T-helper 2 cell treated with Interferon-gamma antibody and Interleukin-4, amounts not matched to agents 5 μg/mL and 100 μg/mL, for 36 hours (primary cell): ENCODE data around the gene VCAN.

Source experiments
- DNase-seq: peaks from one replicate; pipeline ENCODE4 v3.0.0; 2021; ENCODE audit warnings: low spot score
- H3K27ac Mint-ChIP-seq: one replicate; pipeline ENCODE4 v1.8.0; 2021; ENCODE audit warnings: mild to moderate bottlenecking, mixed read lengths
- H3K27me3 Mint-ChIP-seq: one replicate; pipeline ENCODE4 v1.8.0; 2021; ENCODE audit warnings: low read depth, mixed read lengths
- H3K36me3 Mint-ChIP-seq: one replicate; pipeline ENCODE4 v1.8.0; 2021; ENCODE audit warnings: low read depth, mixed read lengths
- H3K4me1 Mint-ChIP-seq: one replicate; pipeline ENCODE4 v1.8.0; 2021; ENCODE audit warnings: low read depth, mixed read lengths
- H3K4me3 Mint-ChIP-seq: one replicate; pipeline ENCODE4 v1.8.0; 2022; ENCODE audit warnings: mild to moderate bottlenecking, moderate library complexity, mixed read lengths
- H3K9me3 Mint-ChIP-seq: one replicate; pipeline ENCODE4 v1.8.0; 2021; ENCODE audit warnings: mixed read lengths

Gene VCAN

DNA sequence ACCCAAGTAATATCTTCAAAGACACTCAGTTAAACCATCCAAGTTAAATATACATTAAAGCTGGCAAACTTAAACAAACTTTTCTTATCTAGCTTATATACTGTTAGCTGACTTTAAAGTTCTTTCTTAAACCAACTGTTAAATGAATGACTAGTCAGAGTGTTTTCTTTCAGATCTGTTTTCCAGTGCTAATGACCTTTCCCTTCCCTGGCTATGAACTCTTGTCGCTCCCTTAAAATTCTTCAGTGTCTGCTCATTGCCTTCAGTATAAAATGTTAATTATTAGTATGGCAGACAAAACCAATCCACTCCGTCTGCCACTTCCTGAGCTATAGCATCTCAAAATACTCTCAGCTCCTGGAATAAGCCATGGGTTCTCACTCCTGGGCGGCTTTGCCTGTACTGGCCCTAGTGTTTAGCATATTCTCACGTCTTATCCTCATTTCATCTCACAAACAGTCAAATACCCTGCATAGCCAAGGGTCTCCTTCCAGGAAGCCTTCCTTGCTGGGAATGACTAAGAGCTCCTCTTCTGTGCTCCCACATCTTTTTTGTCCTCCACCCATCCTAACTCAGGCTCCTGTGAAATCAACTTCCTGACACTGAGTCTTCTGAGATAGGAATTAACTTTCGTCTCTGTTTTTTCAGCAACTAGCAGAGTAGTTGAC lies 87.7 kb downstream of the VCAN start:
- H3K9me3 Mint-ChIP-seq, result no peaks in the 10 kb centered on the region
- no peaks in the 10 kb centered on the region for H3K4me1 Mint-ChIP-seq
- H3K36me3 Mint-ChIP-seq, result no peaks in the 10 kb centered on the region
- peaks cover 11% of the 10 kb centered on the region for H3K27me3 Mint-ChIP-seq
- no peak for DNase-seq
- no peak overlapping the region for H3K27ac Mint-ChIP-seq
- H3K4me3 Mint-ChIP-seq, result no peak overlapping the region

DNA sequence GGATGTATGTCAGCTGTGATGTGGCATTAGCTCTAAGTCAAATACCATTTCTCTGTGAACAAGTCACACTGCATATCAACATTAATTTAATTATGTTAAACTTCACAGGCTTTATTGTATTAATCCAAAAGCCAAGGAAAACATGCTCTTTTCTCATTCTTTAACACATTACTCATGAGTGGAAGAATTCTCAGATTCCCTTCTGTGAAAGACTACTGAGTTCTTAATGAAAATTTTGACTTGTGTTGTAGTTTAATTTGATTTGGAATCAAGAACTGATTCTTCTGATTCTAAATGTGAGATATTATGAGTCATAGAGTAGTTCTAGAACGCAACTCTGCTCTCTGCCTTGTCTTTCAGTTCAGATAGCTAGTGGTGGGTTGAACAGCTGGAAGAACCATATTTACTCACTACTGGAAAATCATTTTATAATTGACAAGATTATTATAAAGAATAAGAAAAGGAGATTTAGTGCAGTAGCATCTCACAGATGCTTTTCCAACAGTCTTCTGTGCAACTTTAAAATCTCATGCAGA lies 90.6 kb downstream of the VCAN start:
- Mint-ChIP-seq H3K27ac (no peak overlapping the region), H3K4me3 (no peak overlapping the region), H3K36me3 (no peaks in the 10 kb centered on the region), H3K9me3 (no peaks in the 10 kb centered on the region), H3K4me1 (no peaks in the 10 kb centered on the region), H3K27me3 (peaks cover 13% of the 10 kb centered on the region)
- no peak for DNase-seq

DNA sequence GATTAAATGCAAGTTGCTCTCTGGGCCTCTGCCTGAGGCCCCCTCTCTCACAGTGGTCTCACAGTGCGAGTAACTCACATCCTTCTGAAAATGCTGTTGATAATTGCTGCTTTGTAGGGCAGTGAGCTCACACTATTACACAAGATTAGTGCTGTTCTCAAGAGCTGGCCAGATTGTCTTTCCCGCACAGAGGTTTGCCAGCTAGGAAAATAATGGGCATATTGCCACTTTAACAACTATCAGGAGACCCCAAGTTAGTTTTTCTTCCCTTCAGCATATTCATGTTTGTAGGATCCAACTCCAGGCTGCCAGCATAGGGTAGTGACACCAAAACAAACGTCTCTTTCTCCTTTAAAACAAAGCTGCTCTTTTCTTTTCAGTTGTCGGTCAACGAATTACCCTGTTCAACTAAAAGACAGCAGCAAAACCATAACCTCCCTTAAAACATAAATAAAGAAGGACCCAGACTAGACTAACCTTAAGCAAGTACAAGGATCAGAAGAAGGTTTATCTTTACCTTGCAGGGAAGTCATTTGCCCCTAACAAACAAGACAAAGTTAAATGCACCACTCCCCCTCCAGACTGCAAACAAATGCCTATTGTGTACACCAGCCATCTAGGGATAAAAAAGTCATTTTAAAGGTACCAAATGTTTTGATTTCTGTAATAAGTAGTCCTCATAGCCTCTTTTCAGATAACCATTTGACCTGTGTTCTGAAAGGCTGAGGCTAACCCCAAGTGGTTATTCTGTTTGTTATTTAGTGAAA lies 91.4 kb downstream of the VCAN start:
- no peak overlapping the region for H3K4me3 Mint-ChIP-seq
- peaks cover under 1% of the 10 kb centered on the region for H3K4me1 Mint-ChIP-seq
- no peaks in the 10 kb centered on the region for H3K36me3 Mint-ChIP-seq
- no peak overlapping the region for H3K27ac Mint-ChIP-seq
- DNase-seq, result no peak
- no peaks in the 10 kb centered on the region for H3K9me3 Mint-ChIP-seq
- H3K27me3 Mint-ChIP-seq, result peaks cover 13% of the 10 kb centered on the region

DNA sequence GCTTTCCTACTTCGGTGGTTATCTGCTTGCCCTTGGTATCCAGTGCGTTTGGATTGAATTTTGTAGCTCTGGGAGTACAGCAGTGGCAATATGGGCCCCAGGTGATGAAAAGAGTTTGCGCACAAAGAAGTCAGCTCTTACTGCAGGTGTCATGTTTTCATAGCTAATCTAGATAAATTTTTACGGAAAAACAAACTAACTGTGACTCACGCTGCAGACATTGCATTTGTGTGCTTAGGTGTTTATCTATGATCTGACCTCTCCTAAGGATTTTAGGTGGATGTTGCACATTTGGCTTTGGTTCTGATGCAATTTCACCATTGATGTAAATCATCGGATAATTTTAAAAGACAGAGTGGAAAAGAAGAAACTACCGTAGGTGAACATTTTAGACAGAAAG lies 92.1 kb downstream of the VCAN start:
- no peaks in the 10 kb centered on the region for H3K9me3 Mint-ChIP-seq
- H3K27ac Mint-ChIP-seq, result no peak overlapping the region
- no peak for DNase-seq
- H3K36me3 Mint-ChIP-seq, result no peaks in the 10 kb centered on the region
- H3K27me3 Mint-ChIP-seq, result peaks cover 16% of the 10 kb centered on the region
- H3K4me3 Mint-ChIP-seq, result no peak overlapping the region
- H3K4me1 Mint-ChIP-seq, result peaks cover 3% of the 10 kb centered on the region

DNA sequence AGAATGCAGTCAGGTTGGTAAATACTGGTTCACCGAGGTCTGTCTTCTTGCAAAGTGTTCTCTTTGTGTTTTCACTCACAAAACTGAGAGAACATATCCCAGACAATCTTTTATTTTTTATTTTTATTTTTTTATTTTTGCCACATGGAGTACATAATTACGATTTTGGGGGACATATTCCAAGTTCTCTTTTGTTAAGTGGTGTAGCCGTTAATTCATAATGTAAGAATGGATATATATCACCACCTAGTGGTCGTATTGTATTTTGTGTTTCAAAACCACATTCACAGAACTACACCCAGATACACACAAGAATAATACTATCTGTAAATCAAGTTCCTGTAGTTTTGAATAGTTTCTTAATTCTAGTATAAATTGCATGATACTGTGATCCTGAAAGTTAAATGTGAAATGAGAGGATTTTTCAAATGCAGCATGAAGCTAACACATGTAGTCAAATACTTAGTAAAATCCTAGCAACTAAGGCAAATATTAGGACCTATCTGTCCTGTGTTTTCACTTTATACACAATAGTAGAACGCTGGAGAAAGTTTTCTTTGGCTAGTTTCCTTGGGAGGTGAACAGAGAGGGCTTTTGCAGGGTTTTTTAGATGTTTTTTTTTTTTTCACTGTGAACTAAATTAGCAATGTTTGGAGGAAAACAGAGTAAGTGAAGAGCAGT lies 92.7 kb downstream of the VCAN start:
- no peak for DNase-seq
- peaks cover 3% of the 10 kb centered on the region for H3K4me1 Mint-ChIP-seq

DNA sequence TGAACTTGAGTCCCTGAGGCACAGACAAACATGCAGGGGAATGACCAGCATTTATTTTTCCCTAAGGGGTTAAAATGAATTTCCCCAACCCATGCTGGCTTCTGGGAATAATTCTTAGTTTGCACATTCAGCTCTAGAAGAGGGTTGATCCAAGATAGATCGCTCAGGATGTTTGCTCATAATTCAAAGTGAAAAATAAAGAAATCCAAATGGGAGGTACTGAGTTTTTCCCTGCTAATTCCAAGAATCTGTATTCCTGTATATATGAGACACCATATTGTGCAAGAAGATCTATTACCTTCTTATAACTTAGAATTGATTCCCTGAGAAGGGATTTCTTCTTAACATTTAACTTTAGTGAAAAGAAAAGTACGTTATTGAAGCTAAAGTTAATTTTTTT lies 96.2 kb downstream of the VCAN start:
- peaks cover 3% of the 10 kb centered on the region for H3K4me1 Mint-ChIP-seq
- peaks cover 22% of the 10 kb centered on the region for H3K27me3 Mint-ChIP-seq
- H3K4me3 Mint-ChIP-seq, result no peak overlapping the region
- H3K27ac Mint-ChIP-seq, result no peak overlapping the region
- DNase-seq, result no peak
- no peaks in the 10 kb centered on the region for H3K9me3 Mint-ChIP-seq
- H3K36me3 Mint-ChIP-seq, result no peaks in the 10 kb centered on the region

More for the DNA sequence above, 92.7 kb downstream of the VCAN start:
- H3K27me3 Mint-ChIP-seq, result peaks cover 17% of the 10 kb centered on the region
- no peak overlapping the region for H3K27ac Mint-ChIP-seq
- no peaks in the 10 kb centered on the region for H3K9me3 Mint-ChIP-seq
- no peak overlapping the region for H3K4me3 Mint-ChIP-seq
- no peaks in the 10 kb centered on the region for H3K36me3 Mint-ChIP-seq

DNA sequence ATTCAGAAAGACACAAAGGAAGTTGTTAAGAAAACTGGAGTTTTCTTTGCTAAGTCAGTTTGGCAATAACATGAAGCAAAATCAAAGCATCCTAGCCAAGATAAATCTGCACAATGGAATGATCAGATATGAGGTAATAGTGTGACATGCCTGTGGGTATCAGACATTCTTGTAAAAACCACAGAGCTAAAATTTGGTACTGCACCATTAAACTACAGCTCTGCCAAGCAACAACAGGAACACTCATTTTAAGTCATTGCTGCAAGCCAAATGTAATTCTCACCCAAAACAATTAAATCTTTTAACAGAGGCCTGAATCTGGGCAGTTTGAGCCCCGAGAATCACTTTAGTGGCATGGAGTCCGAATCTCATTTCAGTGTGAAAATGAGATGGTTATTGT lies 96.6 kb downstream of the VCAN start:
- no peak overlapping the region for H3K27ac Mint-ChIP-seq
- peaks cover 3% of the 10 kb centered on the region for H3K4me1 Mint-ChIP-seq
- no peak overlapping the region for H3K4me3 Mint-ChIP-seq
- peaks cover 18% of the 10 kb centered on the region for H3K27me3 Mint-ChIP-seq
- DNase-seq, result no peak
- no peaks in the 10 kb centered on the region for H3K9me3 Mint-ChIP-seq
- no peaks in the 10 kb centered on the region for H3K36me3 Mint-ChIP-seq

DNA sequence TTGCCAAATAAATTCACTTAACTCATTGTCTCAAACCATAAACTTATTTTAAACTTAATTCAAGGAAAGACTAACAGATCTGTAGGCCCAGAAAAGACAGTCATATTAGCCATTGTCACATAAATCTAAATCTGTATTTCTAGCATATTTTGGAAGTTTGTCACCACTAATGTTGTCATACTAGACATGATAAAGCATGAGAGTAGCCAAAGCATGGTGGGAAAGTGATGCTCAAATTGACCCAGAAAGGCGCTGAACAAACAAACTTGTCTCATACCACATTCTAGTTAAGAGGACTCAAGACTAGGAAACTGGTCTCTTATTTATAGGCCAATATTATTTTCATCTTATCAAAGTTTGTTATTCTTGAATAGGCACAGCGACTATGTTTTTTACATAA lies 99.4 kb downstream of the VCAN start:
- Mint-ChIP-seq H3K9me3 (no peaks in the 10 kb centered on the region), H3K4me3 (no peak overlapping the region), H3K27me3 (peaks cover 11% of the 10 kb centered on the region), H3K4me1 (peaks cover 3% of the 10 kb centered on the region), H3K36me3 (no peaks in the 10 kb centered on the region), H3K27ac (no peak overlapping the region)
- no peak for DNase-seq

DNA sequence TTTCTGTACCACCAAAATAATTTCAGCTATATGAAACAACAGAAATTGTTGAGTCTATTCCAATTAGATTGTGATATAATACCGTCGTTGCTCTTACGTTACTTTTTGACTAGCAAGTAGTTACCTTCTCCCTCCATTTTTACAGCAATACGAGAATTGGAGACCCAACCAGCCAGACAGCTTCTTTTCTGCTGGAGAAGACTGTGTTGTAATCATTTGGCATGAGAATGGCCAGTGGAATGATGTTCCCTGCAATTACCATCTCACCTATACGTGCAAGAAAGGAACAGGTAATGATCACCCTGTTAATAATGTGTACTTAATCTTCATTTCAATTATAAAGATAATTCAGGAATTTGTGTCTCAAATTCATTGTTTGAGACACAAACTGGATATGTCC lies 100.7 kb downstream of the VCAN start:
- H3K4me3 Mint-ChIP-seq, result no peak overlapping the region
- peaks cover 11% of the 10 kb centered on the region for H3K27me3 Mint-ChIP-seq
- peaks cover 3% of the 10 kb centered on the region for H3K4me1 Mint-ChIP-seq
- H3K36me3 Mint-ChIP-seq, result no peaks in the 10 kb centered on the region
- no peaks in the 10 kb centered on the region for H3K9me3 Mint-ChIP-seq
- H3K27ac Mint-ChIP-seq, result no peak overlapping the region
- DNase-seq, result no peak

DNA sequence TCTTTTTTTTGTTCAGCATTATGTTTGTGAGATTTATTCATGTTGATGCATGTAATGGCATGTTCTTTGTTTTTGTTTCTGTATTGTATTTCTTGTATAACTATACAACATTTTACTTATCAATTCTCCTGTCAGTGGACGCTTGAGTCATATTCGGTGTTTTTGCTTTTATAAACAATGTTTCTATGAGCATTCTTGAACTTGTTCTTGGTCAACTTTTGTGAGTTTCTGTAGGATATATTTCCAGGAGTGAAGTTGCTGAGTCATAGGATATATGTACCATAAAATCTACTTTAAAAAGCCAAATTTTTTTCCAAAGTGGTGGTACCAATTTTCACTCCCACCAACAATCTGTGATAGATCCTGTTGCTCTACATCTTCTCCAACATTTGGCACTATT lies 104.8 kb downstream of the VCAN start:
- no peaks in the 10 kb centered on the region for H3K4me1 Mint-ChIP-seq
- no peaks in the 10 kb centered on the region for H3K9me3 Mint-ChIP-seq
- H3K4me3 Mint-ChIP-seq, result no peak overlapping the region
- no peaks in the 10 kb centered on the region for H3K36me3 Mint-ChIP-seq
- H3K27ac Mint-ChIP-seq, result no peak overlapping the region
- H3K27me3 Mint-ChIP-seq, result no peaks in the 10 kb centered on the region
- DNase-seq, result no peak

DNA sequence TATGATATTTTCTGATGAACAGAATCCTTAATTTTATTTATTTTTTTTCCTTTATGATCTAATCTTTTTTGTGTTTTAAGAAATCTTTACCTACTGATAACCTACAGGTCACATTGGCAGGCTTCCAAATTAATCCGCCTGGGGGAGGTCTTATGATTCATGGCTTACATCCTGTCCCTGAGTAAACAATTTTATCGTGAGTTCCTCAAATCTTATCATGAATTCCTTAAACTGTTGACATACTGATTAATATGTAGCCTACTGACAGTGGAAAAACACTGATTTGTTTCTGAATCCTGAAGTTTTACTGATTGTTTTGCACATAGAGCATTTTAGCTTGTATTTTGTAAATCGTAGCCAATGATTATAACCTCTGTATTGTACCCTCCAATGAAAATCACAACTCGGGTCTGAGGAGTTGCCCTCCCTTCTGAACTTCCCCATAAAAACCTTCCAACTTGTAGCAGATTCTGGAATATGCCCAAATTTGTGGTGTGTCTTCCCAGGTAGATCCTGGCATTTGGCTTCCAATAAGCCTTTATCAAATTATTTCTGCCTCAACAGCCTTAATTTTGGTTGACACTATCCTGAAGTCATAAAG lies 105.6 kb downstream of the VCAN start:
- no peaks in the 10 kb centered on the region for H3K9me3 Mint-ChIP-seq
- DNase-seq, result no peak
- no peak overlapping the region for H3K27ac Mint-ChIP-seq
- H3K27me3 Mint-ChIP-seq, result no peaks in the 10 kb centered on the region
- H3K4me3 Mint-ChIP-seq, result no peak overlapping the region
- no peaks in the 10 kb centered on the region for H3K4me1 Mint-ChIP-seq
- no peaks in the 10 kb centered on the region for H3K36me3 Mint-ChIP-seq

DNA sequence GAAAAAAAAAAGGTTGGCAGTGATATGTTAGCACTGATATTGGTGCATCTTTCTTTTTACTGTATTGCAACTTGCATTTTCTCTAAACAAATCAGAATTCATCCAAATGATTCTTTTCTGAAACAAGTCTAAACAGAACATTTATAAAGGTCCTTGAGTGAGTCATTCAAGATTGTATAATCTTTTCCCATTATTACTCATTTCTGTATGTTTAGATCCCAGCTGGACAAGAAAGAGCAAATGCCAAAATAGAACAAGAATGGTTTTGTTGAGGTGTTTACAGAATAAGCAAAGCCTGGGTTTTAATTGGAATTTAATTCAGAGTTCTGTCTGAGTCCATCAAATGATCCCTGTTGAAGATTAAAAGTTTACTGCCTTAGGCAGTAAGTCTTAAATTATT lies 112.3 kb downstream of the VCAN start:
- no peaks in the 10 kb centered on the region for H3K36me3 Mint-ChIP-seq
- no peaks in the 10 kb centered on the region for H3K9me3 Mint-ChIP-seq
- DNase-seq, result no peak

DNA sequence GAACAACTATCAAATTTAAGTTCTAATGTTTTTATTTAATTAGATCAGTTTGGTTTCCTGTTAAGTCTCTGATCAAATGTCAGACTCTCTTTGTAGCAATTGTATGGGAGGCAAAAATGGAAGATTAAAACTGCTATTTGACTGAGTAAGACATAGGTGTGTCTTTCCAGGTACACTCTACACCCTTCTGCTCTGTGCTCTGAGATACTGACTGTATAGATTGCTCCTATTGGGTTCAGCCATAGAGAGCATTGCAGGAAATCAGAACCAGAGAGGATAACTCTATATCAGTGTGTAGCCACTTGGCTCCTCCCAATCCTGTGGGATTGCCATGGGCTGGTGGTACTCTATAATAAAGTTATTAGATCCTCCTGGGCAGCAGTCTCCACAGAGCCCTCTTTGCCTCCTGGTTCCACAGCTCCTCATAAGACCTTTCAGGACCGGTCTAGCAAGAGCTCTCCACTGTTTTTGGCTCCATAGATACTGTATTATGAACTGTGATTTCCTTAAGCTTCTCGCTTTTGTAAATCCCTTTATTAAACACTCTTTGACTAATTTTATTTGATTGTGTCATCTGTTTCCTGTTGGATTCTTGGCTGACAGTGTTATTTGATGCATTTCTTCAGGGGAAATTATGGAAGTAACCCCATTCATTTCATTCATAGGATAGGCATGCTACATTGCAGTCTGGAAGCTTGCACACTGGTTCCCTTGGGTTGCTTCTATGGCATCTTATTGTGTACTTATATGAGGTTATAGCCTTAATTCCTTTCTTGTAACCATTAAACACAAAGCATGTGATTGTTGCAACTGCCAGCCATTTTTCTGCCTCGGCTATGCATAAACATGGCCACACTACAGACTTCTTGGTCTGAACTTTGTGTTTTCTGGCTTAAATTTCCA lies 115.6 kb downstream of the VCAN start:
- Mint-ChIP-seq H3K36me3 (no peaks in the 10 kb centered on the region), H3K4me1 (no peaks in the 10 kb centered on the region), H3K27me3 (peaks cover 5% of the 10 kb centered on the region), H3K9me3 (no peaks in the 10 kb centered on the region), H3K27ac (no peak overlapping the region), H3K4me3 (no peak overlapping the region)
- DNase-seq, result no peak

More for the DNA sequence above, 112.3 kb downstream of the VCAN start:
- H3K4me1 Mint-ChIP-seq, result no peaks in the 10 kb centered on the region
- peaks cover 5% of the 10 kb centered on the region for H3K27me3 Mint-ChIP-seq
- no peak overlapping the region for H3K4me3 Mint-ChIP-seq
- no peak overlapping the region for H3K27ac Mint-ChIP-seq
